Tongue (tissue), 2 donors: ENCODE results near the gene TIMM10. TPM values are rescaled to one million over a fixed set of nuclear protein-coding genes. Genes with fewer than 3 reads are reported as not detected.
"Not testable (repeated sequence)": the region's sequence is repeated elsewhere in the genome, so short reads cannot be mapped to it uniquely, and the experiment has no call there.

ENCODE experiments used
- DNase-seq: peaks from one replicate; pipeline ENCODE4 v3.0.0-alpha.2; 2015
- total RNA-seq: library from RNA; depleted of rRNA; stranded (reverse); fragments of >200 nt; gene quantifications from one replicate; pipeline ENCODE4 v1.2.3, GENCODE V29; 2014

Gene TIMM10
- total RNA-seq, 1 donor from 2014 or later, result 16.8 TPM

GRCh38 chr11:57541169-57541568 is 10.6 kb upstream of the TIMM10 start:
- DNase-seq, result peak; percentile 72

GRCh38 chr11:57539342-57539741 is 8.8 kb upstream of the TIMM10 start:
- no peak for DNase-seq

GRCh38 chr11:57536947-57537619 is 6.5 kb upstream of the TIMM10 start, which contains the start of gene SMTNL1:
Gene SMTNL1, plus strand, starts transcription at chr11:57537595. Its CDS starts 5,048 bp downstream, at chr11:57542643.
- peak; percentile 79 for DNase-seq

- DNase-seq, result not testable (repeated sequence)
Measured at GRCh38 chr11:57534449-57534848, 3.9 kb upstream of the TIMM10 start.

- no peak for DNase-seq
Measured at GRCh38 chr11:57530215-57530595, 349 bp downstream of the TIMM10 start.

GRCh38 chr11:57529012-57529411 is 1.5 kb downstream of the TIMM10 start:
- DNase-seq, result no peak

GRCh38 chr11:57527056-57527631 is 3.4 kb downstream of the TIMM10 start:
- DNase-seq, result peak; percentile 81

GRCh38 chr11:57523419-57523818 is 7.1 kb downstream of the TIMM10 start:
- no peak for DNase-seq

- DNase-seq, result no peak
Measured at GRCh38 chr11:57521116-57521515, 9.4 kb downstream of the TIMM10 start.

GRCh38 chr11:57516061-57516443 is 14.5 kb downstream of the TIMM10 start:
- DNase-seq, result no peak

GRCh38 chr11:57515332-57516060 is 15.1 kb downstream of the TIMM10 start, which contains the start of gene SLC43A1:
Gene SLC43A1, minus strand, starts transcription at chr11:57515702. Its CDS starts 1,591 bp downstream, at chr11:57514111.
- peak; percentile 62 for DNase-seq

- peak; percentile 51 for DNase-seq
Measured at GRCh38 chr11:57514538-57515331, 15.8 kb downstream of the TIMM10 start.

- peak; percentile 40 for DNase-seq
Measured at GRCh38 chr11:57513911-57514537, 16.5 kb downstream of the TIMM10 start.

- no peak for DNase-seq
Measured at GRCh38 chr11:57513452-57513795, 17.1 kb downstream of the TIMM10 start.

GRCh38 chr11:57512646-57513451 is 17.7 kb downstream of the TIMM10 start:
- DNase-seq, result no peak

GRCh38 chr11:57511741-57512430 is 18.7 kb downstream of the TIMM10 start:
- no peak for DNase-seq

- no peak for DNase-seq
Measured at GRCh38 chr11:57508341-57509170, 22.0 kb downstream of the TIMM10 start.

GRCh38 chr11:57506522-57506921 is 24.0 kb downstream of the TIMM10 start:
- DNase-seq, result no peak

GRCh38 chr11:57504511-57504910 is 26.0 kb downstream of the TIMM10 start:
- DNase-seq, result no peak

GRCh38 chr11:57502870-57503269 is 27.7 kb downstream of the TIMM10 start:
- DNase-seq, result no peak
